KMS-11 (cell line): Measurements from ENCODE around the gene MACROD2.

Source experiments
- H2AFZ ChIP-seq: fragments of 200-600 bp; sonication (generic); 2 replicates; pipeline ENCODE4 v1.6.1; 2016; ENCODE audit warnings: antibody characterized with exemption, mixed run types, low read depth
- H3K27ac ChIP-seq: fragments of 200-600 bp; sonication (generic); 2 replicates; pipeline ENCODE4 v1.6.1; 2016; ENCODE audit warnings: mild to moderate bottlenecking, mixed run types
- H3K27me3 ChIP-seq: fragments of 200-600 bp; sonication (generic); 2 replicates; pipeline ENCODE4 v1.6.1; 2017; ENCODE audit warnings: mild to moderate bottlenecking, low read depth, mixed run types, moderate library complexity; ENCODE audit not compliant: insufficient read depth
- H3K36me3 ChIP-seq: fragments of 200-600 bp; sonication (generic); 2 replicates; pipeline ENCODE4 v1.6.1; 2017; ENCODE audit warnings: mild to moderate bottlenecking, mixed run types; ENCODE audit not compliant: insufficient read depth
- H3K4me1 ChIP-seq: fragments of 200-600 bp; sonication (generic); 2 replicates; pipeline ENCODE4 v1.6.1; 2016; ENCODE audit warnings: mild to moderate bottlenecking, low read depth, mixed run types; ENCODE audit not compliant: poor library complexity, severe bottlenecking
- H3K4me2 ChIP-seq: fragments of 200-600 bp; sonication (generic); 2 replicates; pipeline ENCODE4 v1.7.0; 2016; ENCODE audit warnings: mild to moderate bottlenecking, mixed run types
- H3K4me3 ChIP-seq: fragments of 200-600 bp; sonication (generic); IDR thresholded peaks from 2 replicates; pipeline ENCODE4 v1.6.1; 2017; ENCODE audit warnings: low read depth, low read length, mixed read lengths; ENCODE audit not compliant: insufficient read depth
- H3K79me2 ChIP-seq: fragments of 200-600 bp; sonication (generic); 2 replicates; pipeline ENCODE4 v1.6.1; 2016; ENCODE audit warnings: low read depth, mixed run types; ENCODE audit not compliant: insufficient read depth
- H3K9ac ChIP-seq: fragments of 200-600 bp; sonication (generic); 2 replicates; pipeline ENCODE4 v1.6.1; 2016; ENCODE audit warnings: mild to moderate bottlenecking, mixed run types
- H4K20me1 ChIP-seq: fragments of 200-600 bp; sonication (generic); 2 replicates; pipeline ENCODE4 v1.6.1; 2016; ENCODE audit warnings: mild to moderate bottlenecking, mixed run types; ENCODE audit not compliant: insufficient read depth
- CTCF ChIP-seq: fragments of 200-600 bp; sonication (generic); conservative IDR thresholded peaks from 2 replicates; pipeline ENCODE4 v1.6.1; 2017; ENCODE audit warnings: low read depth, mild to moderate bottlenecking, antibody characterized with exemption, low read length, moderate library complexity, mixed read lengths

The MACROD2 gene

GRCh38 chr20:15077733-15078250 lies 1082.5 kb downstream of the MACROD2 start:
- Histone ChIP-seq H3K4me3 (no peak overlapping the region), H3K4me2 (no peak overlapping the region)
- TF ChIP-seq CTCF, result no peak

GRCh38 chr20:15079594-15080340 lies 1084.5 kb downstream of the MACROD2 start:
- Histone ChIP-seq H3K4me3 (no peak overlapping the region), H3K27me3 (no peaks in the 10 kb centered on the region), H3K79me2 (no peaks in the 10 kb centered on the region), H3K36me3 (no peaks in the 10 kb centered on the region), H2AFZ (no peak overlapping the region), H3K4me1 (no peaks in the 10 kb centered on the region), H3K9ac (no peak overlapping the region), H3K27ac (no peak overlapping the region), H3K4me2 (no peak overlapping the region), H4K20me1 (no peaks in the 10 kb centered on the region)
- no peak for TF ChIP-seq CTCF

More at GRCh38 chr20:15077733-15078250, 1082.5 kb downstream of the MACROD2 start:
- Histone ChIP-seq H3K27ac (no peak overlapping the region), H3K27me3 (no peaks in the 10 kb centered on the region), H3K9ac (no peak overlapping the region), H2AFZ (no peak overlapping the region), H3K36me3 (no peaks in the 10 kb centered on the region), H3K79me2 (no peaks in the 10 kb centered on the region), H3K4me1 (no peaks in the 10 kb centered on the region), H4K20me1 (no peaks in the 10 kb centered on the region)

- no peak overlapping the region for H3K4me3 ChIP-seq
- no peaks in the 10 kb centered on the region for H3K4me1 ChIP-seq
- no peak overlapping the region for H3K4me2 ChIP-seq
- no peaks in the 10 kb centered on the region for H3K27me3 ChIP-seq
- H2AFZ ChIP-seq, result no peak overlapping the region
- no peak overlapping the region for H3K9ac ChIP-seq
- no peaks in the 10 kb centered on the region for H3K36me3 ChIP-seq
- H3K79me2 ChIP-seq, result no peaks in the 10 kb centered on the region
- no peak overlapping the region for H3K27ac ChIP-seq
- TF ChIP-seq CTCF, result no peak
- no peaks in the 10 kb centered on the region for H4K20me1 ChIP-seq
Observed at GRCh38 chr20:15081261-15081660, 1085.9 kb downstream of the MACROD2 start.

GRCh38 chr20:15091421-15092037 lies 1096.2 kb downstream of the MACROD2 start:
- Histone ChIP-seq H3K27ac (no peak overlapping the region), H3K4me3 (no peak overlapping the region), H3K4me1 (no peaks in the 10 kb centered on the region), H3K9ac (no peak overlapping the region), H2AFZ (no peak overlapping the region), H3K4me2 (no peak overlapping the region), H3K36me3 (no peaks in the 10 kb centered on the region), H3K27me3 (no peaks in the 10 kb centered on the region), H3K79me2 (no peaks in the 10 kb centered on the region), H4K20me1 (no peaks in the 10 kb centered on the region)
- TF ChIP-seq CTCF, result no peak
